SK-N-SH (cell line): Measurements from ENCODE around the gene CYBRD1. TPM values are rescaled to one million over a fixed set of nuclear protein-coding genes. Genes with fewer than 3 reads are reported as not detected.

ENCODE experiments used
- CTCF ChIA-PET: fragments of 300-600, 350-600 bp; formaldehyde crosslinking; extraction: SDS; loops from one replicate; lab custom pipeline; 2021; lab: Yijun Ruan, JAX
- POLR2A ChIA-PET: fragments of 350-600 bp; sonication (Branson Sonifier 250); formaldehyde crosslinking; extraction: SDS; loops from one replicate; lab custom pipeline; 2020; ENCODE audit warnings: antibody characterized with exemption, inconsistent platforms; lab: Yijun Ruan, JAX
- DNase-seq: peaks from one replicate; pipeline ENCODE4 v3.0.0; 2012
- H2AFZ ChIP-seq: fragments of 200-600 bp; sonication (generic); 2 replicates; pipeline ENCODE4 v1.8.1; 2016; ENCODE audit warnings: antibody characterized with exemption, mild to moderate bottlenecking, low read depth
- H3F3A ChIP-seq: fragments of 200-600 bp; sonication (generic); replicated peaks from 2 replicates; pipeline ENCODE3; 2016; ENCODE audit warnings: antibody characterized with exemption, mild to moderate bottlenecking; ENCODE audit not compliant: insufficient read depth
- H3K27ac ChIP-seq, 2 experiments: fragments of 200-500 bp in 1 of 2; fragments of 200-600 bp in 1 of 2; sonication (Bioruptor generic) in 1 of 2; sonication (generic), shearing (Covaris generic) in 1 of 2; 2 replicates each; pipeline versions ENCODE4 v1.5.1 to v1.6.1; 2014 to 2016; ENCODE audit warnings: low read depth in 2 of 2, inconsistent platforms in 1 of 2, low read length in 1 of 2, mild to moderate bottlenecking in 1 of 2, mixed read lengths in 1 of 2
- H3K27me3 ChIP-seq: fragments of 200-600 bp; sonication (generic), shearing (Covaris generic); 2 replicates; pipeline ENCODE4 v1.6.1; 2016; ENCODE audit warnings: mixed run types; ENCODE audit not compliant: insufficient read depth
- H3K36me3 ChIP-seq, 2 experiments: fragments of 200-500 bp in 1 of 2; fragments of 200-600 bp in 1 of 2; sonication (Bioruptor generic) in 1 of 2; sonication (generic) in 1 of 2; replicated peaks in 1 of 2; 2 replicates each; pipeline versions ENCODE3 to v1.5.1; 2014 to 2016; ENCODE audit warnings: low read length in 1 of 2, mild to moderate bottlenecking in 1 of 2; ENCODE audit not compliant: insufficient read depth in 2 of 2, control insufficient read depth in 1 of 2
- H3K4me1 ChIP-seq, 2 experiments: fragments of 200-500 bp in 1 of 2; fragments of 200-600 bp in 1 of 2; sonication (Bioruptor generic) in 1 of 2; sonication (generic), shearing (Covaris generic) in 1 of 2; 2 replicates each; pipeline versions ENCODE4 v1.5.1 to v1.6.1; 2014 to 2016; ENCODE audit warnings: low read depth in 1 of 2, low read length in 1 of 2, mixed run types in 1 of 2; ENCODE audit not compliant: insufficient read depth in 2 of 2, control insufficient read depth in 1 of 2
- H3K4me2 ChIP-seq: fragments of 200-600 bp; sonication (generic), shearing (Covaris generic); 2 replicates; pipeline ENCODE4 v1.6.1; 2017; ENCODE audit warnings: mixed run types
- H3K4me3 ChIP-seq, 2 experiments: fragments of 200-500 bp in 1 of 2; fragments of 200-600 bp in 1 of 2; sonication (Bioruptor generic) in 1 of 2; sonication (generic), shearing (Covaris generic) in 1 of 2; 2 replicates each; pipeline versions ENCODE4 v1.5.1 to v1.8.1; 2014 to 2016; ENCODE audit warnings: low read depth in 2 of 2, inconsistent platforms in 1 of 2, low read length in 1 of 2, mild to moderate bottlenecking in 1 of 2, mixed read lengths in 1 of 2, moderate library complexity in 1 of 2
- H3K79me2 ChIP-seq: fragments of 200-600 bp; sonication (generic); 2 replicates; pipeline ENCODE4 v1.8.1; 2017; ENCODE audit warnings: mild to moderate bottlenecking; ENCODE audit not compliant: insufficient read depth
- H3K9ac ChIP-seq: fragments of 200-600 bp; sonication (generic); 2 replicates; pipeline ENCODE4 v1.6.1; 2017; ENCODE audit warnings: mixed run types
- H3K9me2 ChIP-seq: fragments of 200-600 bp; sonication (generic); 2 replicates; pipeline ENCODE4 v1.6.1; 2017; ENCODE audit warnings: mixed run types
- H3K9me3 ChIP-seq: fragments of 200-600 bp; sonication (generic); 2 replicates; pipeline ENCODE4 v1.6.1; 2017; ENCODE audit warnings: mixed run types, mild to moderate bottlenecking, moderate library complexity
- H4K20me1 ChIP-seq: fragments of 200-600 bp; sonication (generic); 2 replicates; pipeline ENCODE4 v1.6.1; 2017; ENCODE audit warnings: mild to moderate bottlenecking, mixed run types; ENCODE audit not compliant: insufficient read depth
- ELF1 ChIP-seq: IDR thresholded peaks from 2 replicates; pipeline ENCODE4 v1.4.0; 2012
- EP300 ChIP-seq, 2 experiments: IDR thresholded peaks; 2 replicates each; pipeline versions ENCODE4 v1.4.0 to v1.6.1; 2012; ENCODE audit warnings: borderline replicate concordance in 1 of 2, low read depth in 1 of 2, low read length in 1 of 2
- EZH2phosphoT487 ChIP-seq: fragments of 200-600 bp; sonication (generic); IDR thresholded peaks from 2 replicates; pipeline ENCODE4 v1.6.1; 2017; ENCODE audit warnings: low read depth, mixed run types, mild to moderate bottlenecking, antibody characterized with exemption, moderate library complexity, borderline replicate concordance
- FOXJ3 ChIP-seq: sonication (generic); formaldehyde crosslinking; IDR thresholded peaks from 2 replicates; pipeline ENCODE4 v1.5.1; 2020; ENCODE audit warnings: mild to moderate bottlenecking, missing genetic modification reagents
- GABPA ChIP-seq: IDR thresholded peaks from 2 replicates; pipeline ENCODE4 v1.4.0; 2012; ENCODE audit warnings: low read depth, mild to moderate bottlenecking
- IRF3 ChIP-seq: fragments of 150-350 bp; IDR thresholded peaks from 2 replicates; pipeline ENCODE4 v1.6.1; 2016; ENCODE audit warnings: mild to moderate bottlenecking, low read depth, low read length
- JUND ChIP-seq: IDR thresholded peaks from 2 replicates; pipeline ENCODE4 v1.4.0; 2012
- MXI1 ChIP-seq: IDR thresholded peaks from 2 replicates; pipeline ENCODE4 v1.6.1; 2012; ENCODE audit warnings: mild to moderate bottlenecking, low read depth, low read length, improper control_type of control experiment
- NRF1 ChIP-seq: IDR thresholded peaks from 2 replicates; pipeline ENCODE4 v1.6.1; 2012; ENCODE audit warnings: low read depth, mild to moderate bottlenecking, low read length
- PBX3 ChIP-seq: IDR thresholded peaks from 2 replicates; pipeline ENCODE4; 2012
- RAD21 ChIP-seq: IDR thresholded peaks from 2 replicates; pipeline ENCODE4 v1.6.1; 2012; ENCODE audit warnings: mild to moderate bottlenecking, low read length
- RFX5 ChIP-seq: IDR thresholded peaks from 2 replicates; pipeline ENCODE4 v1.6.1; 2012; ENCODE audit warnings: mild to moderate bottlenecking, improper control_type of control experiment, low read length
- RXRA ChIP-seq: IDR thresholded peaks from 2 replicates; pipeline ENCODE4 v1.4.0; 2012; ENCODE audit warnings: low read depth, mild to moderate bottlenecking, borderline replicate concordance
- SIN3A ChIP-seq: IDR thresholded peaks from 2 replicates; pipeline ENCODE4 v1.6.1; 2012; ENCODE audit warnings: low read depth, mild to moderate bottlenecking, low read length, moderate library complexity, borderline replicate concordance
- TAF1 ChIP-seq: IDR thresholded peaks from 2 replicates; pipeline ENCODE4 v1.6.1; 2012; ENCODE audit warnings: low read depth, mild to moderate bottlenecking, low read length, moderate library complexity, borderline replicate concordance
- USF1 ChIP-seq: IDR thresholded peaks from 2 replicates; pipeline ENCODE4 v1.4.0; 2012; ENCODE audit warnings: low read depth, borderline replicate concordance
- WGBS: methylation state at CpG from one replicate; pipeline ENCODE4 v1.1.6; 2017; ENCODE audit warnings: low lambda C conversion rate; 5-methylcytosine and 5-hydroxymethylcytosine counted together
- polyA plus RNA-seq, 3 experiments: library from polyadenylated mRNA; depleted of rRNA; stranded (reverse); fragments of >200 nt; gene quantifications; 2 replicates each; pipeline ENCODE4 v1.2.3, GENCODE V29; 2012

The CYBRD1 gene
- polyA plus RNA-seq, 1 of the 3 experiments (the other 2 are of a cell fraction): 21.1 TPM

- H3K27me3 ChIP-seq: no peaks in the 10 kb centered on the region
- H3K9me2 ChIP-seq: no peaks in the 10 kb centered on the region
- CTCF ChIA-PET: no interaction called here
- POLR2A ChIA-PET: no interaction called here
- WGBS: 65% methylated on average over 1 of the region's 1 CpG
- DNase-seq: no peak
- no peaks in the 10 kb centered on the region for H3F3A ChIP-seq
- no peaks in the 10 kb centered on the region for H4K20me1 ChIP-seq
- TF ChIP-seq GABPA (no peak), USF1 (no peak), RFX5 (no peak)
- H2AFZ ChIP-seq: no peak overlapping the region
- H3K4me3 ChIP-seq: no peak overlapping the region
- H3K9me3 ChIP-seq: no peaks in the 10 kb centered on the region
- no peak overlapping the region for H3K4me2 ChIP-seq
- no peaks in the 10 kb centered on the region for H3K36me3 ChIP-seq
- no peak overlapping the region for H3K9ac ChIP-seq
- no peaks in the 10 kb centered on the region for H3K79me2 ChIP-seq
- H3K27ac ChIP-seq: no peak overlapping the region
- no peaks in the 10 kb centered on the region for H3K4me1 ChIP-seq
These were observed 9.5 kb upstream of the CYBRD1 start for GRCh38 chr2:171512683-171513195.

- Histone ChIP-seq H3K4me3 (no peak overlapping the region), H3K36me3 (no peaks in the 10 kb centered on the region), H3K27ac (no peak overlapping the region), H3K27me3 (no peaks in the 10 kb centered on the region), H4K20me1 (no peaks in the 10 kb centered on the region), H3F3A (no peaks in the 10 kb centered on the region), H3K79me2 (no peaks in the 10 kb centered on the region), H3K9me3 (no peaks in the 10 kb centered on the region), H3K9me2 (no peaks in the 10 kb centered on the region), H3K9ac (no peak overlapping the region), H3K4me2 (no peak overlapping the region), H3K4me1 (no peaks in the 10 kb centered on the region), H2AFZ (no peak overlapping the region)
- no peak for DNase-seq
- ChIA-PET CTCF (no interaction called here), POLR2A (no interaction called here)
- WGBS: 90% methylated on average over 3 of the region's 3 CpGs
- TF ChIP-seq EP300 (IDR thresholded peaks at IDR 0.05; ENCODE audit: borderline replicate concordance in 1 of 2, low read depth in 1 of 2, low read length in 1 of 2) (no peak), ELF1 (no peak), IRF3 (no peak)
These were observed 8.5 kb upstream of the CYBRD1 start for GRCh38 chr2:171513719-171514160.

- H3K36me3 ChIP-seq: no peaks in the 10 kb centered on the region
- DNase-seq: no peak
- H3K27me3 ChIP-seq: no peaks in the 10 kb centered on the region
- no peak overlapping the region for H3K9ac ChIP-seq
- no peaks in the 10 kb centered on the region for H3K9me3 ChIP-seq
- TF ChIP-seq USF1: no peak
- no peak for TF ChIP-seq MXI1
- no peak for TF ChIP-seq SIN3A
- TF ChIP-seq ELF1: no peak
- TF ChIP-seq EZH2phosphoT487: no peak
- no peak for TF ChIP-seq JUND
- no peak for TF ChIP-seq NRF1
- no peak for TF ChIP-seq RFX5
- TF ChIP-seq RAD21: no peak
- TF ChIP-seq RXRA: no peak
- no peak for TF ChIP-seq FOXJ3
- TF ChIP-seq PBX3: no peak
- TF ChIP-seq TAF1: no peak
- TF ChIP-seq GABPA: no peak
- TF ChIP-seq EP300 (IDR thresholded peaks at IDR 0.05; ENCODE audit: borderline replicate concordance in 1 of 2, low read depth in 1 of 2, low read length in 1 of 2): no peak
- H4K20me1 ChIP-seq: no peaks in the 10 kb centered on the region
- no peak overlapping the region for H3K27ac ChIP-seq
- ChIA-PET CTCF (no interaction called here), POLR2A (no interaction called here)
- no peaks in the 10 kb centered on the region for H3K9me2 ChIP-seq
- 96% methylated on average over 3 of the region's 3 CpGs for WGBS
- no peaks in the 10 kb centered on the region for H3K4me1 ChIP-seq
- H3K79me2 ChIP-seq: no peaks in the 10 kb centered on the region
- H3F3A ChIP-seq: no peaks in the 10 kb centered on the region
- no peak overlapping the region for H2AFZ ChIP-seq
- no peak overlapping the region for H3K4me3 ChIP-seq
- H3K4me2 ChIP-seq: no peak overlapping the region
These were observed 7.2 kb upstream of the CYBRD1 start for GRCh38 chr2:171514908-171515582.
